ENCODE data around the gene FRAS1.
"Not testable (repeated sequence)": the region's sequence is repeated elsewhere in the genome, so short reads cannot be mapped to it uniquely, and the experiment has no call there.

Gene FRAS1

GRCh38 chr4:78205591-78205990 is 148.5 kb downstream of the FRAS1 start:
- TF ChIP-seq, protein P1, sequence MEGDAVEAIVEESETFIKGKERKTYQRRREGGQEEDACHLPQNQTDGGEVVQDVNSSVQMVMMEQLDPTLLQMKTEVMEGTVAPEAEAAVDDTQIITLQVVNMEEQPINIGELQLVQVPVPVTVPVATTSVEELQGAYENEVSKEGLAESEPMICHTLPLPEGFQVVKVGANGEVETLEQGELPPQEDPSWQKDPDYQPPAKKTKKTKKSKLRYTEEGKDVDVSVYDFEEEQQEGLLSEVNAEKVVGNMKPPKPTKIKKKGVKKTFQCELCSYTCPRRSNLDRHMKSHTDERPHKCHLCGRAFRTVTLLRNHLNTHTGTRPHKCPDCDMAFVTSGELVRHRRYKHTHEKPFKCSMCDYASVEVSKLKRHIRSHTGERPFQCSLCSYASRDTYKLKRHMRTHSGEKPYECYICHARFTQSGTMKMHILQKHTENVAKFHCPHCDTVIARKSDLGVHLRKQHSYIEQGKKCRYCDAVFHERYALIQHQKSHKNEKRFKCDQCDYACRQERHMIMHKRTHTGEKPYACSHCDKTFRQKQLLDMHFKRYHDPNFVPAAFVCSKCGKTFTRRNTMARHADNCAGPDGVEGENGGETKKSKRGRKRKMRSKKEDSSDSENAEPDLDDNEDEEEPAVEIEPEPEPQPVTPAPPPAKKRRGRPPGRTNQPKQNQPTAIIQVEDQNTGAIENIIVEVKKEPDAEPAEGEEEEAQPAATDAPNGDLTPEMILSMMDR (IDR thresholded peaks at IDR 0.05; ENCODE audit: low read depth, low read length), result no peak

GRCh38 chr4:78207541-78207940 is 150.4 kb downstream of the FRAS1 start:
- TF ChIP-seq, protein P1 (IDR thresholded peaks at IDR 0.05; ENCODE audit: low read depth, low read length), result no peak
- no peak overlapping the region for H3K4me3 ChIP-seq (ENCODE audit: low read depth, low read length)

More at GRCh38 chr4:78205591-78205990, 148.5 kb downstream of the FRAS1 start:
- no peak overlapping the region for H3K4me3 ChIP-seq (ENCODE audit: low read depth, low read length)

DNA sequence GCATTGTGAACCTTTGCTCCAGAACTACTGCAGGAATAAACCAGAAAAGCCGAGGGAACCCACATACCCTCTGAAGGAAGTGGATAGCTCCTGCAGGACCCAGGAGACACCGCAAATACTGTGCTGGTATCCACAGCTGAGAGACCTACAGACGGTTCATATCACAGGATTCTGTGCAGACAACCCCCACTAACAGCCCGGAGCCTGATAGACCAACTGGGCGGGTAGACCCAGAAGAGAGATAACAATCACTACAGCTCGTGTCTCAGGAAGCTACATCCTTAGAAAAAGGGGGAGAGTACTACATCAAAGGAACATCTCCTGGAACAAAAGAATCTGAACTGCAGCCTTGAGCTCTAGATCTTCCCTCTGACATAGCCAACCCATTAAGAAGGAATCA is 150.8 kb downstream of the FRAS1 start:
- TF ChIP-seq, protein P1 (IDR thresholded peaks at IDR 0.05; ENCODE audit: low read depth, low read length), result no peak
- no peak overlapping the region for H3K4me3 ChIP-seq (ENCODE audit: low read depth, low read length)

DNA sequence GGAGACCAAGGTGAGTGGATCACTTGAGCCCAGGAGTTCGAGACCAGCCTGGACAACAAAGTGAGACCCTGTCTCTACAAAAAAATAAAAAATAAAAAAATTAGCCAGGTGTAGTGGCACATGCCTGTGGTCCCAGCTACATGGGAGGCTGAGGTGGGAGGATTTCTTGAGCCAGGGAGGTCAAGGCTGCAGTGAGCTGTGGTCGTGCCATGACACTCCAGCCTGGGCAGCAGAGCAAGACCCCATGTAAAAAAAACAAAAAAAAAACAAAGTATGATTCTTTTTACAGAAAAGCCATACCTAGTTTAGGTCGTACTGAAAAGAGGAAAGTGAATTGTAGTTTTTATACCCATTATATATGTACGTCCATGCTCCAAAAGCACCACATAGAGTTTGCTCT is 151.8 kb downstream of the FRAS1 start:
- not testable (repeated sequence) for H3K4me3 ChIP-seq (ENCODE audit: low read depth, low read length)

GRCh38 chr4:78210694-78211410 is 153.7 kb downstream of the FRAS1 start:
- TF ChIP-seq, protein P1 (IDR thresholded peaks at IDR 0.05; ENCODE audit: low read depth, low read length), result no peak
- H3K4me3 ChIP-seq (ENCODE audit: low read depth, low read length), result no peak overlapping the region

GRCh38 chr4:78213218-78213617 is 156.1 kb downstream of the FRAS1 start:
- TF ChIP-seq, protein P1 (IDR thresholded peaks at IDR 0.05; ENCODE audit: low read depth, low read length), result no peak
- H3K4me3 ChIP-seq (ENCODE audit: low read depth, low read length), result no peak overlapping the region

DNA sequence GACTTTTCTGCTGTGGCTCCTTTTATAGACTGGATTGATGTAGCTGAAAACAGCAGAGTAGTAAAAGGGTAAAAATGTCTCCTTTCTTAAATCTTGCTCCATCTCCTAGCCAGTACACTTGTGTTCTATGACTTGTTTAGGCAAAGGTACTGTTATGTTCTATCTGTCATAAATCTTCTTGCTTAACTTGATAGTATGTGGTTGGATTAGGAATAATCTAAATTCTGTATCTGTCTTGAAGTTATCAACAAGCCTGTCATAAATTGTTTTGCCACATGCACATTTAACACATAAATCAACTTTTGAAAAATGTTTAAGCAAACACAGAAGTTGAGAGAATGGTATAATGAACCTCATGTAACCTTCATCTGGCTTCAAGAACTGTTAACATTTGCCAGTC is 157.0 kb downstream of the FRAS1 start:
- TF ChIP-seq, protein P1 (IDR thresholded peaks at IDR 0.05; ENCODE audit: low read depth, low read length), result no peak
- no peak overlapping the region for H3K4me3 ChIP-seq (ENCODE audit: low read depth, low read length)

DNA sequence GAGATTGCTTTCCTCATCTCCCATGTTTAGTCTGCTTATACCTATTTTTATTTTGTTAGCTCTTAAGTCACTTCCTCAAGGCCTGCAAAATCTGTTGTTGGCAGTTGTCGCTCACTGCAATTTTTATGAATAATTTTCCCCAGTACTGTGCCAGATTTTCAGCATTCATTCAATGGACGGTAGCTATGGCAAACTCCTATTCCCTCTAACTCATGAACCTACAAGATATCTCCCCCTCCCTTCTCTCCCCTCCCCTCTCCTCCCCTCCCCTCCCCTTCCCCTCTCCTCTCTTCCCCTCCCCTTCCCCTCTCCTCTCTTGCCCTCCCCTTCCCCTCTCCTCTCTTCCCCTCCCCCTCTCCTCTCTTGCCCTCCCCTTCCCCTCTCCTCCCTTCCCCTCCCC is 160.4 kb downstream of the FRAS1 start:
- TF ChIP-seq, protein P1 (IDR thresholded peaks at IDR 0.05; ENCODE audit: low read depth, low read length), result no peak
- H3K4me3 ChIP-seq (ENCODE audit: low read depth, low read length), result no peak overlapping the region
